GM10266 (cell line): Measurements from ENCODE around the gene FTCD.

ENCODE experiments used
- DNase-seq: peaks from one replicate; pipeline ENCODE4 v3.0.0; 2012; ENCODE audit errors: extremely low spot score
- TF ChIP-seq, protein P1 (sequence below): IDR thresholded peaks from 2 replicates; pipeline ENCODE4 v1.5.1; 2012; ENCODE audit warnings: mild to moderate bottlenecking, low read depth; ENCODE audit not compliant: control insufficient read depth, insufficient read depth; ENCODE audit errors: missing control alignments

The FTCD gene

DNA sequence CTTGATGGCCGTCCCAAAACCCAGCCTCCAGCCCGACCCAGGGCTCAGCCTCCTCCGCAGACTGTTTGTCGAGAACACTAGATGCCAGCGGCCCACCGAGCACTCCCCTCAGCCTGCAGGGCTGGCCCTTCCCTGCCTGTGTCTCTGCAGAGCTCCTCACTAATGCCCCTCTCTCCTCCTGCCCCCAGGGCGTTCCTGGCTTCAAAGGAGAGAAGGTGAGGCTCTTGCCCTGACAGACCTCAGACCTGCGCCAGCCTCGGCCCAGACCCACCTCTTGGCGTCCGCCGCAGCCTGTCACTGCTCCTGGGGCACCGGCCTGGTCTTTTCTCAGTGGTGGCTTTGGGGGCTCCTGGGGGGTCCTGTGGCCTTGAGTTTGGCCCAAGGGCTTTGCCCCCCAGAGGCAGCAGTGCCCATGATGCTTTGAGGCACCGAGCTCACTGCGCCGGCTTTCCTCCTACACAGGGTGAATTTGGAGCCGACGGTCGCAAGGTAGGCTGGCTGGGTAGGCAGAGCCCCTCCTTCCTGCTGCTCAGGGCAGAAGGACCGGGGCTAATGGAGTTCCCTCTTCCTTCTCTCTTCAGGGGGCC lies 39.1 kb downstream of the FTCD start:
- DNase-seq = no peak
- TF ChIP-seq, protein P1, sequence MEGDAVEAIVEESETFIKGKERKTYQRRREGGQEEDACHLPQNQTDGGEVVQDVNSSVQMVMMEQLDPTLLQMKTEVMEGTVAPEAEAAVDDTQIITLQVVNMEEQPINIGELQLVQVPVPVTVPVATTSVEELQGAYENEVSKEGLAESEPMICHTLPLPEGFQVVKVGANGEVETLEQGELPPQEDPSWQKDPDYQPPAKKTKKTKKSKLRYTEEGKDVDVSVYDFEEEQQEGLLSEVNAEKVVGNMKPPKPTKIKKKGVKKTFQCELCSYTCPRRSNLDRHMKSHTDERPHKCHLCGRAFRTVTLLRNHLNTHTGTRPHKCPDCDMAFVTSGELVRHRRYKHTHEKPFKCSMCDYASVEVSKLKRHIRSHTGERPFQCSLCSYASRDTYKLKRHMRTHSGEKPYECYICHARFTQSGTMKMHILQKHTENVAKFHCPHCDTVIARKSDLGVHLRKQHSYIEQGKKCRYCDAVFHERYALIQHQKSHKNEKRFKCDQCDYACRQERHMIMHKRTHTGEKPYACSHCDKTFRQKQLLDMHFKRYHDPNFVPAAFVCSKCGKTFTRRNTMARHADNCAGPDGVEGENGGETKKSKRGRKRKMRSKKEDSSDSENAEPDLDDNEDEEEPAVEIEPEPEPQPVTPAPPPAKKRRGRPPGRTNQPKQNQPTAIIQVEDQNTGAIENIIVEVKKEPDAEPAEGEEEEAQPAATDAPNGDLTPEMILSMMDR = no peak

DNA sequence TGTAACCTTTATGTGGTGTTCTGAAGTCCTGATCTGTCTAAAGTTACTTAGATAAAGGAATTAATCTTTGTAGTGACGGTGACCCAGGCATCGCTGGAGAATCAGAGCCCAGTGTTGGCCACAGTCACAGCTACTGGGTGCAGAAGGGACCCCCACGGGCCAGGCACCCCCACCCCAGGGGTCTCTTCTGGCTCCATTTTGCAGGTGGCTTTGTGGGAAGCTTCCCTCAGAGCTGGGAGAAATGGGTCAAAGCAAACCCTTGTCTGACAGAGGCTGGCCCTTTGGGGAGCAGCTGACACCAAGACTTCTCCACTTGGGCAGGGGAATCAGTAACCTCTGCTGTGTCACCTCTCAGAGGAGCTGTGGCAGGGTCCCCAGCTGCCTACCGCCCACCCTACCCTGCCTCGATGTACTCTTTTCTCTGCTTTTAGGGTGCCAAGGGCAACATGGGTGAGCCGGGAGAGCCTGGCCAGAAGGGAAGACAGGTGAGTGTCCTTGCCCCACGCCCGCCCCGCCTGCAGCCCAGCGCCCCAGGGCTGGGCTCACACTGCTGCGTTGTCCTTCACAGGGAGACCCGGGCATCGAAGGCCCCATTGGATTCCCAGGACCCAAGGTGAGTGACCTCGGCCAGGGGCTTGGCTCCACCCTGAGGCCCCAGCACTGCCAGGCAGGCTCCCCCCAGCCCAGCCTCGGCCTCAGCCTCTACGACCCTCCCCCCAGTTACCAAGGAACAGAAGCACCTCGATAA lies 39.8 kb downstream of the FTCD start:
- no peak for DNase-seq
- TF ChIP-seq, protein P1 = no peak

DNA sequence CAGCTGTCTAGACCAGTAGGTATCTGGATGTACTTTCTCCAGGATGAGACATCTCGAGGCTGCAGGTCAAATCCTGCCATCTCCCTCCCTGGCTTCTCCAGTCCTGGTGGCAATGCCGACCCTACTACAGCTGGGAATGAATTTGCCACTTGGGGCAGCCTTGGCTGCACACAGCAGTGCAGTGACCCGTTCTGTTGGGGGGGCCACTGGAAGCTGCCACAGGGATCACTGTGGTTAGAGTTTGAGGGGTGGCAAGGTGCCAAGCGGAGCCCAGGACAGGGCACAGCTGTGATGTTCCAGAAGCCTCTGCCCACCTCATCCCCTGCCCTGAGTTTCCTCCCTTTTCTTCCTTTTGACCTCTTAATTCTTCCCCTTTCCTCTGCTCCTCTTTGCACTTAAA lies 40.4 kb downstream of the FTCD start:
- no peak for DNase-seq
- TF ChIP-seq, protein P1 = no peak

DNA sequence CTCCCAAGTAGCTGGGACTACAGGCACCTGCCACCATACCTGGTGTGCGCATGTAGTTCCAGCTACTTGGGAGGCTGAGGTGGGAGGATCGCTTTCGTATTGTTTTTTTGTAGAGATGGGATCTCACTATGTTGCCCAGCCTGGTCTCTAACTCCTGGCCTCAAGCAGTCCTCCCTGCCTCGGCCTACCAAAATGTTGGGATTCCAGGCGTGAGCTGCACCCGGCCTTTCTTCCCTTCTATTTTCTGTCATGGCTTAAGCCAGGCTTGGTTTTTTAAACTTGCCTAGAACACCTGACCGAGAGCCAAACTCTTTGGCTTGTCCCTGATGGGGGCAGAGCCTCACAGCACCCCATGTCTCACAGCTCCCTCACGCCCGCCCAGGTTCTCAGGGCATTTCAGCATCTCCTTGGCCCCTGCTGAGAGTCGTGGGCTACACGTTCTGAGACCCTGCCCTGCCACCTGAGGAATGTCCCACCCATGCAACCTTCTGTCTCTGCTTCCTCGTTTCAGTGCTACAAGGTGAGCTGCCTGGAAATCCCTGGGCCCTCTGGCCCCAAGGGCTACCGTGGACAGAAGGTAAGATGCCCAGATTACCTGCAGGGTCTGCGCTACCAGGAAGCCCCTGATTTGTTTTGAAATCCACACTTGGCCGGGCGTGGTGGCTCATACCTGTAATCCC lies 41.7 kb downstream of the FTCD start:
- no peak for DNase-seq
- TF ChIP-seq, protein P1 = no peak

DNA sequence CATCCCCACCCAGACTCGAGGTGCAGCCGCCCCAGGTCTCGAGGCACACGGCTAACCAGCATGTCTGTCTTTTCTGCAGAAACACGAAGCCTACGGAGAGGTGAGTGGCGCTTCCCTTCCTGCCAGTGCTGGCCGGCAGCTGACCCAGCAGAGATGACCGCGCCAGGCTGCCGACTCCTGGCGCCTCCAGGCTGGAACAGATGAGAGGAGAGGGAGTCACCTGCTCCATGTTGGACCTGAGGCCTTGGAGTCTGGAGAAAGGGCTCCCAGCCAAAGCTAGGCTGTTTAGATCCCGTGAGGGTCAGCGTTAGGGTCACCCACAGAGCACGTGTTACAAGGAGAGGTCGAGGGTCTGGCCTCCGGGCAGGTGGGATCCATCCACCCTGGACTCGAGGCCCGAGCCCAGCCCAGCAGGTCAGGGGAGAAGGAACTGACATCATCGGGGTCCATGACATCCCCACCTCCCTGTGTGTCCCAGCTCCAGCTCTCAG lies 42.6 kb downstream of the FTCD start:
- TF ChIP-seq, protein P1 = no peak
- DNase-seq = no peak

DNA sequence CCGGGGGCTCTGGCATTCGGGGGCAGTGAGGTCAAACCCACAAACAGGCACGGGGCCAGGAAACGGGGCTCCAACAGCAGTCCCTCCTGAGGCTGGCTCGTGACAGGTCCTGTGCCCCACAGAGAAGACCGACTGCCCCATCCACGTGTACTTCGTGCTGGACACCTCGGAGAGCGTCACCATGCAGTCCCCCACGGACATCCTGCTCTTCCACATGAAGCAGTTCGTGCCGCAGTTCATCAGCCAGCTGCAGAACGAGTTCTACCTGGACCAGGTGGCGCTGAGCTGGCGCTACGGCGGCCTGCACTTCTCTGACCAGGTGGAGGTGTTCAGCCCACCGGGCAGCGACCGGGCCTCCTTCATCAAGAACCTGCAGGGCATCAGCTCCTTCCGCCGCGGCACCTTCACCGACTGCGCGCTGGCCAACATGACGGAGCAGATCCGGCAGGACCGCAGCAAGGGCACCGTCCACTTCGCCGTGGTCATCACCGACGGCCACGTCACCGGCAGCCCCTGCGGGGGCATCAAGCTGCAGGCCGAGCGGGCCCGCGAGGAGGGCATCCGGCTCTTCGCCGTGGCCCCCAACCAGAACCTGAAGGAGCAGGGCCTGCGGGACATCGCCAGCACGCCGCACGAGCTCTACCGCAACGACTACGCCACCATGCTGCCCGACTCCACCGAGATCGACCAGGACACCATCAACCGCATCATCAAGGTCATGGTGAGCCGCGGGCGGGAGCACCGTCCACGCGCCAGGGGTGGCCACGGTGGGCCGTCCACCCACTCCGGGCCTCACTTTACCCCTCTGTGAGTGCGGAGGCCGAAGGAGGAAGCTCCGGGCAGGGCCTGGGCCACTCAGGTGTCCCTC lies 43.3 kb downstream of the FTCD start:
- DNase-seq = no peak
- TF ChIP-seq, protein P1 = no peak
